ENCODE data around the gene PARP1.

The PARP1 gene

GRCh38 chr1:226404063-226404903 is 3.6 kb downstream of the PARP1 start:
- peak overlapping the region; percentile 95 for H3K27ac ChIP-seq (ENCODE audit: low read depth, low read length, poor library complexity, severe bottlenecking)
- no peak overlapping the region for H2AFZ ChIP-seq (ENCODE audit: low read length)
- H3K4me3 ChIP-seq (ENCODE audit: low read depth, low read length, poor library complexity, severe bottlenecking) = peak overlapping the region; percentile 95
- H4K20me1 ChIP-seq (ENCODE audit: insufficient read depth, low read length) = no peaks in the 10 kb centered on the region
- TF ChIP-seq EZH2 (IDR thresholded peaks at IDR 0.05; ENCODE audit: borderline replicate concordance, low read length) (no peak), CTCF (IDR thresholded peaks at IDR 0.05; ENCODE audit: low read length) (no peak)
- peak overlapping the region; percentile 97 for H3K9ac ChIP-seq (ENCODE audit: low read length)
- peaks cover 67% of the 10 kb centered on the region for H3K79me2 ChIP-seq (ENCODE audit: insufficient read depth, low read length)
- H3K4me2 ChIP-seq (ENCODE audit: low read length) = peak overlapping the region; percentile 98
- H3K27me3 ChIP-seq (ENCODE audit: insufficient read depth, low read length) = no peaks in the 10 kb centered on the region
- H3K36me3 ChIP-seq (ENCODE audit: insufficient read depth, low read length) = peaks cover 42% of the 10 kb centered on the region
- no peaks in the 10 kb centered on the region for H3F3A ChIP-seq (ENCODE audit: insufficient read depth, low read length)
- H3K9me3 ChIP-seq (ENCODE audit: low read length) = no peaks in the 10 kb centered on the region
- H3K9me2 ChIP-seq (ENCODE audit: low read depth, low read length) = no peaks in the 10 kb centered on the region
- peaks cover 64% of the 10 kb centered on the region for H3K4me1 ChIP-seq (ENCODE audit: insufficient read depth, low read length, severe bottlenecking)

- Histone ChIP-seq H3K9me2 (ENCODE audit: low read depth, low read length) (no peaks in the 10 kb centered on the region), H3K9ac (ENCODE audit: low read length) (peak overlapping the region; percentile 97; the same call in 1 of the 2 replicates), H3K79me2 (ENCODE audit: insufficient read depth, low read length) (peaks cover 71% of the 10 kb centered on the region), H4K20me1 (ENCODE audit: insufficient read depth, low read length) (no peaks in the 10 kb centered on the region), H3K27me3 (ENCODE audit: insufficient read depth, low read length) (no peaks in the 10 kb centered on the region), H3K9me3 (ENCODE audit: low read length) (no peaks in the 10 kb centered on the region), H3K4me3 (ENCODE audit: low read depth, low read length, poor library complexity, severe bottlenecking) (peak overlapping the region; percentile 95), H3K36me3 (ENCODE audit: insufficient read depth, low read length) (peaks cover 51% of the 10 kb centered on the region), H2AFZ (ENCODE audit: low read length) (no peak overlapping the region), H3K4me1 (ENCODE audit: insufficient read depth, low read length, severe bottlenecking) (peaks cover 58% of the 10 kb centered on the region), H3F3A (ENCODE audit: insufficient read depth, low read length) (no peaks in the 10 kb centered on the region), H3K4me2 (ENCODE audit: low read length) (peak overlapping the region; percentile 98), H3K27ac (ENCODE audit: low read depth, low read length, poor library complexity, severe bottlenecking) (peak overlapping the region; percentile 95)
- no peak for TF ChIP-seq EZH2 (IDR thresholded peaks at IDR 0.05; ENCODE audit: borderline replicate concordance, low read length)
- 0 out of 2 replicates have a peak, but pooled peaks have one; percentile 27 for TF ChIP-seq CTCF (IDR thresholded peaks at IDR 0.05; ENCODE audit: low read length)
Observed at GRCh38 chr1:226403201-226404034, 4.5 kb downstream of the PARP1 start.

GRCh38 chr1:226402739-226403165 is 5.1 kb downstream of the PARP1 start:
- Histone ChIP-seq H3K9me3 (ENCODE audit: low read length) (no peaks in the 10 kb centered on the region), H3K9me2 (ENCODE audit: low read depth, low read length) (no peaks in the 10 kb centered on the region), H3K36me3 (ENCODE audit: insufficient read depth, low read length) (peaks cover 57% of the 10 kb centered on the region), H3K4me1 (ENCODE audit: insufficient read depth, low read length, severe bottlenecking) (peaks cover 56% of the 10 kb centered on the region), H3K79me2 (ENCODE audit: insufficient read depth, low read length) (peaks cover 78% of the 10 kb centered on the region), H3F3A (ENCODE audit: insufficient read depth, low read length) (no peaks in the 10 kb centered on the region), H3K27me3 (ENCODE audit: insufficient read depth, low read length) (no peaks in the 10 kb centered on the region), H2AFZ (ENCODE audit: low read length) (no peak overlapping the region), H3K9ac (ENCODE audit: low read length) (peak overlapping the region; percentile 97; the same call in 1 of the 2 replicates), H3K4me3 (ENCODE audit: low read depth, low read length, poor library complexity, severe bottlenecking) (peak overlapping the region; percentile 95), H3K27ac (ENCODE audit: low read depth, low read length, poor library complexity, severe bottlenecking) (peak overlapping the region; percentile 95), H3K4me2 (ENCODE audit: low read length) (peak overlapping the region; percentile 98), H4K20me1 (ENCODE audit: insufficient read depth, low read length) (no peaks in the 10 kb centered on the region)
- TF ChIP-seq EZH2 (IDR thresholded peaks at IDR 0.05; ENCODE audit: borderline replicate concordance, low read length) (no peak), CTCF (IDR thresholded peaks at IDR 0.05; ENCODE audit: low read length) (no peak)
